GM18868 (cell line): ENCODE results near the gene GNB1.
"Not testable (repeated sequence)": the region's sequence is repeated elsewhere in the genome, so short reads cannot be mapped to it uniquely, and the experiment has no call there.

Source experiments
- ATAC-seq: cut with Tn5 transposase; IDR thresholded peaks from one replicate; pipeline ENCODE4 v1.9.1; 2021; ENCODE audit warnings: mild to moderate bottlenecking, moderate library complexity; ENCODE audit not compliant: unreplicated experiment

Gene GNB1

GRCh38 chr1:1890506-1891348 is at the start of gene GNB1:
Gene GNB1 (minus strand): TSS chr1:1891087. CDS start chr1:1825453, 65,634 bp downstream.
- ATAC-seq: peak; percentile 73

GRCh38 chr1:1940123-1940425 is 49.2 kb upstream of the GNB1 start:
- no peak for ATAC-seq

- no peak for ATAC-seq
Observed at GRCh38 chr1:1939296-1940122, 48.6 kb upstream of the GNB1 start.

GRCh38 chr1:1938613-1939295 is 47.9 kb upstream of the GNB1 start:
- ATAC-seq: no peak

- ATAC-seq: no peak
Observed at GRCh38 chr1:1938276-1938573, 47.3 kb upstream of the GNB1 start.

DNA sequence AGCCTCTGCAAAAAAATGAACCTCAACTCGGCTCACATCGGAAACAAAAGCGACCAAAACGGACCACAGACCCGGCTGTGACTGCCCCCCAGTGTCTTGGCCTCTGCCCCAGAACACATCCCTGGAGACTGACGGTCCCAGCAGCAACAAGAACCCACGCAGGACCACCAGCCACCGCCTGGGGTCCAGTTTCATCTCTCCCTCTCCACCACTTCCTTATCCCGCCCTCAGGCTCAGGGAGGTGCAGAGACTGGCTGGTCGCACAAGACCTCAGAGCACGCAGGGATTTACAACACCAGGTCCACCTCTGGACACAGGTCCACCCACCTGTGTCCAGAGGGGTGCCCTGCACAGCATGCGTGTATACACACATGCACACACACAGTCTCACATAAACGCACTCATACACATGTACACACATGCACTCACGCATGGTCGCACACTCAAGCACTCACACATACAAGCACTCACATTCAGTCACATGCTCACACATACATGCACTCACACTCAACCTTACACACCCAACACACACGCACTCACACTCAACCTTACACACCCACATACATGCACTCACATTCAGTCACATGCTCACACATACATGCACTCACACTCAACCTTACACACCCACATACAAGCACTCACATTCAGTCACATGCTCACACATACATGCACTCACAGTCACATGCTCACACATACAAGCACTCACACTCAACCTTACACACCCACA is 46.8 kb upstream of the GNB1 start:
- no peak for ATAC-seq

DNA sequence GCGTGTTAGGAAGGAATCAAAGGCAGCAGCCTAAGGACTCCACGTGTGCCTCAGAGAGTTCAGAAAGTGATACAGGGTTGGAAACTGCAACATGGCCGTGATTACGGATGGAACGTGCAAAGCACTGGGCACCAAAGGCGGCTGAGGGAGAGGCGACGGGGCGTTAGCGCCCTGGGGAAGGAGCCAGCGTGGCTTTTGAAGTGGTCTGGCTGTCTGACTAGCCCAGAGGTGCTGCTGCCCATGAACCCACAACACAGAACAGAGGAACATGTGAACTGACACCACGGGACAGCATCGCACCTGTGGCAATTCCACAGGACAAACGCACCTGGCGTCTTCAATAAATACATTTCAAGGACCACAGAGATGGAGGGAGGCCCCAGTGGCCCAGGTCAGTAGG is 46.2 kb upstream of the GNB1 start:
- ATAC-seq: no peak

DNA sequence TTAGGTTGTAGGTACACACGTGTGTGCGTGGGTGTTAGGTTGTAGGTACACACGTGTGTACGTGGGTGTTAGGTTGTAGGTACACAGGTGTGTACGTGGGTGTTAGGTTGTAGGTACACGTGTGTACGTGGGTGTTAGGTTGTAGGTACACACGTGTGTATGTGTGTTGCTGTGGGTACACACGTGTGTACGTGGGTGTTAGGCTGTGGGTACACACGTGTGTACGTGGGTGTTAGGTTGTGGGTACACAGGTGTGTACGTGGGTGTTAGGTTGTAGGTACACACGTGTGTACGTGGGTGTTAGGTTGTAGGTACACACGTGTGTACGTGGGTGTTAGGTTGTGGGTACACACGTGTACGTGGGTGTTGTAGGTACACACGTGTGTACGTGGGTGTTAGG is 44.0 kb upstream of the GNB1 start:
- ATAC-seq: not testable (repeated sequence)

DNA sequence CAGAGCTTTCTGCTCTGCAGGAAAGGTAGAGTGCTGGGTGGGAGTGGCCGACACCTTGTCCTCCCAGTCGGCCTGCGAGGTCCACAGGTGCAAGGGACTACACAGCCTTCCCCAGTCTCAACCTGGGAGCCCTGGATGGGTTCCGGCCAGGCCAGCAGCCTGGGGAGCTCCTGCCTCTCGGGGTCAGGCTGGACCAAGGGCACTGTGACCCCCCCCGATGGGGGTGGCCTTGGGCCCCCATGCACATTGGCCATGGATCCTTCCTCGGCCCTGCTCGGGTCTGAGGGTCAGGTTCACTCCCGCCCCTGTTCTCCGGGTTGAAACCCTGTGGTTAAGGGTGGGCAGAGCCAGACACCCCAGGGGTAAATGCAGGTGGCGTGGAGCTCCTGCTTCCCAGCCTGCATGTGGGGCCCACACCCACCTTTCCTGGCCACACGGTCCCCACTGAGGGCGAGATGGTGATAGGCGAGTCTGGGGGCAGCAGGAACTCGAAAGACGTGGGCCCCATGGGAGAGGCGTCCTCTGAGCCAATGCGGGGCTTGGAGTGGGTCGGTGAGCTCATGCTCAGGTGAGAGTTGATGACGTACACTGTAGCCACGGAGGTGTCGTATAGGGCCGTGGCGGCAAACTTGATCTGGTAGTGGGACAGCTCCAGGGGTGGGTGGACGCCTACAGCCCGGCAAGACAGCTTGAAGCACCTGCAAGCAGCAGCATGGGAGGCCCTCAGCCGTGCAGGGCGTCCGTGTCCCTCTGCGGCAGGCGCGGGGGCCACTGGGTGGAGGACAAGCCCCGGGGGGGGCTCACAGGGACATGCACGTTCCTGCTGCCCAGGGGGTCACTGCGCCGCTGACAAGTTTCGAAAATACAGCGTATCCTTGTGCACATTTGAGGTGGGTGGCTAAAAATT is 39.0 kb upstream of the GNB1 start:
- no peak for ATAC-seq

GRCh38 chr1:1929102-1929638 is 38.3 kb upstream of the GNB1 start:
- no peak for ATAC-seq

- no peak for ATAC-seq
Observed at GRCh38 chr1:1928231-1929101, 37.6 kb upstream of the GNB1 start.

DNA sequence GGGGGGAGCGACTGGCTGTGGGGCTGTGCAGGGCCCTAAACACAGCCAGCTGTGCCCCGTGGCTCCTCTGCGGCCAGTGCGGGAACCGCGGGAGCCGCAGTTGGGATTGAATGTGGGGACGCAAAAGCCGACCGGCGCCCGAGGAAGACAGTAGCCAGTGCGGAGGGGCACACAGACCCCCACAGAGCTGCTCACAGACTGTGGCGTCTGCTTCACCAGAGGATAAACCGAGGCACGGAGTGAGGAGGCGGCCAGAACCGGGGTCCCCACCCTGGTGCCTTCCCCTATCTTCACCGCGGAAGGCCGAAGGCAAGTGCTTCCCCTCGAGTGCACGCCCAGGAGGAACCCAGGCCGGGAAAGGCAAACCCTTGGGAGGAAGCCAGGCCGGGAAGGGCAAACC is 36.9 kb upstream of the GNB1 start:
- no peak for ATAC-seq

- ATAC-seq: no peak
Observed at GRCh38 chr1:1926886-1927660, 36.2 kb upstream of the GNB1 start.

GRCh38 chr1:1926346-1926811 is 35.5 kb upstream of the GNB1 start:
- ATAC-seq: no peak

DNA sequence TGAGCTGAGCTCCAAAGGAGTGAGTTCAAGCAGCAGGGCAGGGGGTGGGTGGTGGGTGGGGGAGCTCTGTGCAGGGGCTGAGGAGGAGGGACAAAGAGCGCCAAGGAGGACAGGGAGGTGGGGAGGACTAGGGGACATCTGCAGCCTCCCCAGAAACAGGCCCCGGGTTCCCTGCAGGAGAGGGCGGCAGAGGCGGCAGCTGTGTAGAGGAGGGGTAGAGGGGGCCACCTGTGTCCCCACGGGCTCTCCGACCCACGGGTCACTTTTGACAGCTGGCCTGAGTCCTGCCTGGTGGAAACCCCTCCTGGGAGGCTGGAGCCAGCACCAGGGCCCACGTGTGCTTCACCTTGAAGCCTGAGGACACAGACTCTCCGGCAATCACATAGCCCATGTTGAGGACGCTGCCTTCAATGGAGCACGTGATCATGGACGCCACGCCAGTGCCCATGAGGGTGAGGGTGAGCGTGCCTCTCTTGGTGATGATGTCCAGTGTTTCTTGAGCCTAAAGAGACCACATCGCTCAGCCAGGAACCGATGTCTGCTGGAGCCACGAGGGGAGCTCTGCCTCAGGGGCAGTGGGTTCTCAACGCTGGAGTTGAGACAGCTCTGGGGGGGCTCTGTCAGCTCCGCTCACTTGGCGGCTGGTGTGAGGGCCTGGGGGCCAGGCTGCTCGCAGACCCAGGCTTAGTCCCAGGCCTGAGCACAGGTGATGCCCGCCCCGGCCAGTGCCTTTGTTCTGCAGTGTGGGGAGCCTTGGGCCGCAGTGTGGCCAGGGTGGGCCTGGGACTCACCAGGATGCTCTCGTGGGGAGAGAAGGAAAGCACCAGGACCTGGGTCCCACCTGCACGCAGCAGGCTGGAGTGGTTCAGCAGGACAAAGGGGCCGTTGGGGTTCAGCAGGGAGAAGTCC is 34.8 kb upstream of the GNB1 start:
- no peak for ATAC-seq

DNA sequence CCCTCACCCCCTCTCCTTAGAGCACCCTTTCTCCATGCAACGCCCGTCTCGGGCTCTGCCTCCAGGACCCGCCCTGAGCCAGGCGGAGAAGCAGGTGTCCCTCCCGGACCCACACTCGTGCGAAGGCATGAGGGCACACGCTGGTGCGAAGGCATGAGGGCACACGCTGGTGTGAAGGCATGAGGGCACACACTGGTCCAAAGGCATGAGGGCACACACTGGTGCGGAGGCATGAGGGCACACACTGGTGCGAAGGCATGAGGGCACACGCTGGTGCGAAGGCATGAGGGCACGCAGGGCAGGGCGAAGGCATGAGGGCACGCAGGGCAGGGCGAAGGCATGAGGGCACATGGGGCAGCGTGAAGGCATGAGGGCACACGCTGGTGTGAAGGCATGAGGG is 34.0 kb upstream of the GNB1 start:
- no peak for ATAC-seq

GRCh38 chr1:1924386-1924785 is 33.5 kb upstream of the GNB1 start:
- no peak for ATAC-seq
